Endothelial cell (in vitro differentiated cells): ENCODE results near the gene PLN. TPM values are rescaled to one million over a fixed set of nuclear protein-coding genes. Genes with fewer than 3 reads are reported as not detected.

ENCODE experiments used
- DNase-seq: peaks from one replicate; pipeline ENCODE4 v3.0.0; 2021; ENCODE audit warnings: low spot score
- H3K27ac Mint-ChIP-seq: one replicate; pipeline ENCODE4 v1.8.0; 2021; ENCODE audit warnings: mixed read lengths, inconsistent platforms; ENCODE audit not compliant: unreplicated experiment
- H3K27me3 Mint-ChIP-seq: one replicate; pipeline ENCODE4 v1.8.0; 2021; ENCODE audit warnings: mild to moderate bottlenecking, moderate library complexity, mixed read lengths, inconsistent platforms; ENCODE audit not compliant: unreplicated experiment
- H3K36me3 Mint-ChIP-seq: one replicate; pipeline ENCODE4 v1.8.0; 2021; ENCODE audit warnings: mild to moderate bottlenecking, low read depth, mixed read lengths, inconsistent platforms; ENCODE audit not compliant: unreplicated experiment
- H3K4me1 Mint-ChIP-seq: one replicate; pipeline ENCODE4 v1.8.0; 2021; ENCODE audit warnings: mild to moderate bottlenecking, mixed read lengths, inconsistent platforms; ENCODE audit not compliant: unreplicated experiment
- H3K4me3 Mint-ChIP-seq: one replicate; pipeline ENCODE4 v1.8.0; 2021; ENCODE audit warnings: mild to moderate bottlenecking, mixed read lengths, inconsistent platforms; ENCODE audit not compliant: unreplicated experiment
- H3K9me3 Mint-ChIP-seq: one replicate; pipeline ENCODE4 v1.8.0; 2021; ENCODE audit warnings: mixed read lengths, inconsistent platforms; ENCODE audit not compliant: unreplicated experiment
- CTCF ChIP-seq: fragments of 200-600 bp; sonication (generic); IDR thresholded peaks from one replicate; pipeline ENCODE4 v1.5.0; 2021; ENCODE audit warnings: antibody characterized with exemption; ENCODE audit not compliant: unreplicated experiment
- total RNA-seq: library from RNA; stranded (reverse); fragmentation: NEBNext Ultra II Directional; extraction: Animal tissue kit (Norgen Biotek cat#: 25700); gene quantifications from one replicate; pipeline ENCODE4 v1.2.1, GENCODE V29; 2021; ENCODE audit not compliant: unreplicated experiment

Gene PLN
- total RNA-seq, 1 donor from 2014 or later, result not detected

- Mint-ChIP-seq H3K27me3 (peaks cover 2% of the 10 kb centered on the region), H3K4me3 (no peak overlapping the region), H3K9me3 (no peaks in the 10 kb centered on the region), H3K36me3 (peaks cover 7% of the 10 kb centered on the region), H3K4me1 (peaks cover 10% of the 10 kb centered on the region), H3K27ac (peak overlapping the region; percentile 32)
- no peak for DNase-seq
- no peak for TF ChIP-seq CTCF
Observed at GRCh38 chr6:118558464-118559217, 10.5 kb downstream of the PLN start.

GRCh38 chr6:118559659-118560058 lies 11.6 kb downstream of the PLN start:
- TF ChIP-seq CTCF, result no peak
- DNase-seq, result no peak
- Mint-ChIP-seq H3K36me3 (peaks cover 7% of the 10 kb centered on the region), H3K9me3 (no peaks in the 10 kb centered on the region), H3K27me3 (peaks cover 2% of the 10 kb centered on the region), H3K4me3 (no peak overlapping the region), H3K27ac (no peak overlapping the region), H3K4me1 (peaks cover 10% of the 10 kb centered on the region)

DNA sequence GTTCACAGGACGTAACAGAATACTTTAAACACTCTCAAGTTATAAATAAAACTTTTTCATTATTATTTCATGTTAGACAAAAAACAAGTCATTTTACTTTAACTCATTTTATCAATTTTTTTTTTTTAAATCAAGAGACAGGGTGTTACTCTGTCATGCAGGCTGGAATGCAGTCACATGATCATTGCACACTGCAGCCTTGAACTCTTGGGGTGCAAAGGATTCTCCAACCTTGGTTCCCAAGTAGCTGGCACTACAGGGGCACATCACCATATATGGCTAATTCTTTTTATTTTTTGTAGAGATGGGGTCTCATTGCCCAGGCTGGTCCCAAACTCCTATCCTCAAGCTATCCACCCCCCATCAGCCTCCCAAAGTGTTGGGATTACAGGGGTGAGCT lies 14.2 kb downstream of the PLN start:
- Mint-ChIP-seq H3K4me3 (no peak overlapping the region), H3K36me3 (no peaks in the 10 kb centered on the region), H3K27me3 (peaks cover 2% of the 10 kb centered on the region), H3K27ac (no peak overlapping the region), H3K9me3 (no peaks in the 10 kb centered on the region), H3K4me1 (peaks cover 10% of the 10 kb centered on the region)
- no peak for DNase-seq
- TF ChIP-seq CTCF, result no peak

- Mint-ChIP-seq H3K4me3 (no peak overlapping the region), H3K4me1 (peaks cover 10% of the 10 kb centered on the region), H3K27ac (no peak overlapping the region), H3K27me3 (peaks cover 2% of the 10 kb centered on the region), H3K36me3 (no peaks in the 10 kb centered on the region), H3K9me3 (no peaks in the 10 kb centered on the region)
- no peak for DNase-seq
- TF ChIP-seq CTCF, result no peak
Observed at GRCh38 chr6:118562959-118563358, 14.9 kb downstream of the PLN start.

DNA sequence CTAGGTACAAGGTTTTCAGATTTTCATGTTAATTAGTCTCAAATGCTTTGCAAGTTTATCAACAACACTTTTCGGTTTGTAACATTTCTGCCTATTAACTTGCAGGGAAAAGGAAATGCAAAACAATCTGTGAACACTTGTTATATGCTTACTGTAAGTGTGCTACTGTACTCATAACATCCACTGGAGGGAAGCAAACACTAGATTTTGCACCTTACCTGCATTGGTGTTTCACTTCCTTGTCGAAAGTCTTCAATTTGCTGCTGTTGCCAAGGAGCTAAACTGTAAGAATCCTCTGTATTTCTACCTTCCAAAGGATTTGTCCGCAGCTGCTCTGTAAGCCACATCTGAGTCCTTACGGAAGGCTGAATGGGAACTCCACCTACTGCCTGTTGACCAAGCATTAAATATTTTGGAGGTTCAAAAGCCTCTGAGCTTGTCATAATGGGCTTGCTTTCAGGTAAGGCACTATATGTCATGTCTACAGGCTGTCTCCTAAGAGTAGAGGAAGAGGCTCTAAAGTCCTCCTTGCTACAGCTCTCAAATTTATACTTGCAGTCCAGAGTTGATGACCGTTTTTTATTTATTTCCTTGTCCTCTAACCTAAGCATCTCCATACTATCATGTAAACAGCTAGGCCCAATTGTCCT lies 17.3 kb downstream of the PLN start:
- no peak for DNase-seq
- Mint-ChIP-seq H3K4me1 (no peaks in the 10 kb centered on the region), H3K9me3 (no peaks in the 10 kb centered on the region), H3K36me3 (no peaks in the 10 kb centered on the region), H3K4me3 (no peak overlapping the region), H3K27ac (no peak overlapping the region), H3K27me3 (peaks cover 2% of the 10 kb centered on the region)
- no peak for TF ChIP-seq CTCF
